Activated T-helper 1 cell treated with Interleukin-2 at 50 U/mL for 16 hours (primary cell): ENCODE results near the gene AIDA.
A peak's percentile ranks its signal among the peaks of the same experiment; 100 is the strongest.
"Not testable (repeated sequence)": the region's sequence is repeated elsewhere in the genome, so short reads cannot be mapped to it uniquely, and the experiment has no call there.

ENCODE experiments used
- DNase-seq: peaks from one replicate; pipeline ENCODE4 v3.0.0-alpha.2; 2020; ENCODE audit warnings: low read depth

Gene AIDA, protein sequence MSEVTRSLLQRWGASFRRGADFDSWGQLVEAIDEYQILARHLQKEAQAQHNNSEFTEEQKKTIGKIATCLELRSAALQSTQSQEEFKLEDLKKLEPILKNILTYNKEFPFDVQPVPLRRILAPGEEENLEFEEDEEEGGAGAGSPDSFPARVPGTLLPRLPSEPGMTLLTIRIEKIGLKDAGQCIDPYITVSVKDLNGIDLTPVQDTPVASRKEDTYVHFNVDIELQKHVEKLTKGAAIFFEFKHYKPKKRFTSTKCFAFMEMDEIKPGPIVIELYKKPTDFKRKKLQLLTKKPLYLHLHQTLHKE

DNA sequence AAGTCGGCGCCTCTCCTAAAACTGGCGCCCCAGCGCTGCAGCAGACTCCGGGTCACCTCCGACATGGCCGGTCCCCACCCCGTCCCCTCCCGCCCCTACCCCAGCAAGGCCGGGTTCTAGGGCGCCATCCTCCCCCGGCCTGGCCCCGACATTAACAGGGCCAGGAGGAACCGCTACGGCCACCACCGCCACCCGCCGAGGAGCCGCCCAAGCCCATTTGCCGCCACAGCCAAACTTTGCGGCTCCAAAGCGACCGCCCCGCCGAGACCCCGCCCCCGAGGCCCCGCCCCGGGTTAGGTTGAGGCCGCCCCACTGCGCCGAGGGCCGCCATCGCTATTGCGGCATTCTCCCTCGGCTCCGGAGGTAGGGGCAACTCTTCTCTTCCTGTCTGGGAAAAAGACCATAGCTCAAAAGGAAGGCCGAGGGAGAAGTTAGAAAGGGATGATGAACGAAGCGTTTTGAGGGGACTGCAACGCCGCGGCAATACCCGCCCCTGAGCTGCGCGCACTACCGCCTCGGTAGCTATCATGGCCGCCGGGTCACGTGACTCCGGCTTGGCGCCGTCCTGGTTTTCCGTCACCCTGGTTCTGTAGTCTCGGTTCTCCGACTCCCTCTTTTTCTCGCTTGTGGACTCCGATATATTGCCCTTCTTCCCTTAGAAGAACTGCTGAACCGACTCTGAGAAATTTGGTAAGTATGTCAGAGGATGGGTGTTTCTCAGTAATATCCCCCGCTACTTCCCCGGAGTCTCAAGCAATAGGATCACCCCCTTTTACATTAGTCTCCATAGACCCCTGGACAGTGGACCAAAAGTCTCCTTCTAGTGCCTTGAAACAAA lies at the start of gene AIDA, which contains the start of gene BROX:
Gene AIDA (minus strand): TSS at position 239 of the 838 bp plus-strand sequence. CDS start 174 bp downstream, at position 65.
Gene BROX (plus strand): TSS at position 312 of the 838 bp plus-strand sequence. CDS start 3,136 bp downstream, outside the sequence.
- DNase-seq = peak; percentile 91

DNA sequence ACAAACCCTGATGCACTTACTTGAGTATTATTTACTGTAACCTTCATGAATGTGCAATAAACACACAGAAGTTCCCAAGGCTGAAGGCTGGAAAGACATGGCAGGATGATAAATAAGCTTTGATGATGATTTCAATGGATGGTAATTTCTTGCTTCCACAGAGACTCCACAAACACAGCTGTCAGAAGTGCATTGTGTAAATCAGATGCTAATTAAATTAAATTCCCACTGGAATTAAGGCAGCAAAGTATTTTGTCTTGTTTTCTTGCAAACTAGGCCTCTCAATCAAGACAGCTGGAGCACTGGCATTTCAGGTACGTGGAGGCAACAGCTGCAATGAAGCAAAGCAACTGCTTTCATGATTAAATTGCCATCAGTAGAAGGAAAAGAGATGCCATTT lies 48.8 kb upstream of the AIDA start:
- DNase-seq = no peak

DNA sequence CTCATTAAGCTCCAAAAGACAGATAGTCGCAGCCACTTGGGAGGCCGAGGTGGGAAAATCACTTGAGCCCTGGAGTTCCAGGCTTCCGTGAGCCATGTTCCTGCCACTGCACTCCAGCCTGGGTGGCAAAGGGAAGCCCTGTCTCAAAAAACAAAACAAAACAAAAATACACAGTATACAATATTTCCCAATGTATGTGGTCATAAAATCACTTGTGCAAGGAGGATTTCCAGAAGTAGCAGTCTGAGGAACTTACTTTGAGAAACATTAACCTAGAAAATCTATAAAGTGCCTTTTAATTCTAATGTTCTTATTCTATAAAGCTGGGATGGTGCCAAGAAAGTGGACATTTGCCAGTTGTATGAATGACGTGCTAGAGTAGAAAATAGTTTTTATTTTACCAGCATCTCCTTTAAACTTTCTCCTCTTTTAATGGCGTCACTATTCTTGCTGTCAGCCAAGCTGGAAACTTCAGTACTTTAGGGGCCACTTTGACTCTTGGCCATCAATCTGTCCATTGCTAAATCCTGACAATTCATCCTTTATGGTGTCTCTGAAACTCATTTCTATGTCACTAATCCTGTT lies 47.3 kb upstream of the AIDA start:
- no peak for DNase-seq

DNA sequence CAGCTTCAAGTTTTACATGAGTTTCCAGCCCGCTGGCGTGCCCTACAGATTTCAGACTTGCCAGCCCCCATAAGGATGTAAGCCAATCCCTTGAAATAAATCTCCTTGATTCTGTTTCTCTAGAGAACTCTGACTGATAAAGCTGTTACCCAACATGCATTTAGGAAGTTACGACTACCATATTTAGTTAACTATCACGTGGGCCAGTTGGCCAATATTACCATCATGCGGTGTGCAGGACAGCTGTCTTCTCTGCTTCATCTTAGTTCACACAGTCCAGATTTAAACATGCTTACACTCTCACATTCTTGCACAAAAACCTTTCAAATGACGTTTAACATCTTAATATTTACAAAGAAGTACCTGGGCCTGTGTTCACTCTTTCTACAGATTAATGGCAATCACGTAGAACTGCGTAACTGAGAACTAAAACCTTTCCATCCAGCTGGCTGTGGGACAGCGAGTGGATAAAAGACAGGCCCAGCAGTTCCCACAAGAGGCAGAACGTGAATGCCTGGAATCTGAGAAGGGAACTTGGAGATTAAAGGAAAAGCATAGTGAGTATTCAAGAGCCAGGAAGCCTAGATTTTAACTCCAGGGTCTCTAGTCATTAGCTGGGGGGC lies 45.5 kb upstream of the AIDA start:
- DNase-seq = no peak

DNA sequence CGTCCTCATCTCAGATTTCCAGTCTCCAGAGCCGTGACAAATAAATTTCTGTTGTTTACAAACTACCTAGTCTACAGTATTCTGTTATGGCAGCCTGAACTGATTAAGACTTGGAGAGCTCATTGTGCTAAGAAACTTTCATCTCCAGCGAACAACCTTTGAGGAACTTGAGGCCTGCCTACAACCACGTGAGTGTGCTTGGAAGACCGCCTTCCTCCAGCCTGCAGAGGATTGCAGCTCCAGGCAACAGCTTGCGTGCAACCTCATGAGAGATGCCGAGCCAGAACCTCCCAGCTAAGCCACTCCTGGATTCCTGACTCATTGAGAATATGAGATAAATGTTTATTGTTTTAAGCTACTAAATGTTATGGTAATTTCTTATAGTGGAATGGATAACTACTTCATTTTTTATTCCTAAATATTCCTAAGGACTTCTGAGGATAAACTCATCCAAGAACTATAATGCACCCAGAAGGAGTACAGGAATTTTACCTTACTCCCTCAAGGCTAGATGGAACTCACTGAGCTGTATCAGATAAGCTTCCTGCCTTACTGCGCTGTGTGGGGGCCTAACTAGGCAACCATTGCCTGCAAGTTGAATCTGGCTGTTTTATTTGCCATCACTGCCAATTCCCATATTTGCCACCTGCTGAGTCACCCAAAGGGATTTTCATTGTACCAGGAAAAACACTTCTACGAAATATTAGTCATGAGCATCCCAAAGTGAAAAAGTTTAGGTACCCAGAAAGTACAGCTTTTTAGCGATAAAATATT lies 42.3 kb upstream of the AIDA start:
- no peak for DNase-seq

DNA sequence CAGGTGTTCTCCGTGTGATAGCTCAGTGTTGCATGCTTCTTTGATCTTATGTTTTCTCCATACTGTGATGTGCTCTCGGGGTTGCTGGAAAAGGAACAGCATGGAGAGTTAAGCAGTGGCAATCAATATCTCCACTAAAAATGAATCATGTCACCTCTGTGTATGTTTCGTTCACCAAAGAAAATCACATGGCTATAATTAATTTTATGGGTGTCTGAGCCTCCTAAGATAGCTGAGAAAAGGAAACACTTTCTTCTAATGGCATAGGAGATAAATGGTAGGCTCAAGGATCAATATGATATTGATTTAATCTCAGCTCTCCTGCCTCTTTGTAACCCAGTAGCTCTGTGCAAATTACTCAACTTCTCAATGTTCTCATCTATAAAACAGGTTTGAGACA lies 39.0 kb upstream of the AIDA start:
- no peak for DNase-seq

DNA sequence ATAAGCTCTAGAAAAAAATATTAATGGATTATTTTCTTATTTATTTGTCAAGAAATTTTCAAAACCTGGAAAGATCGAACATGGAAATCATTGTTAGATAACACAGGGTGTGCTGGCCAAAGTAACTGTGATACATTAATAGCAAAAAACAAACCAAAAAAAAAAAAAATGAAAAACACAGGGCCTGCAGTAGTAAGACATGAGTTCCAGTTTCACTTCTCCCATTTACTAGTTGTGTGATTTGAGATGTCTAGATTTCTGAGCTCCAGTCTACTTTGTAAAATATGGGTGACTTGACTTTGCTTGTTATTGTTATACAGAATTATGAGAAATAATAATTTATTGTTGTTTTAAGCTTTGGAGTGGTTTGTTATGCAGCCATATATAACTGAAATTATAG lies 38.4 kb upstream of the AIDA start:
- DNase-seq = no peak

DNA sequence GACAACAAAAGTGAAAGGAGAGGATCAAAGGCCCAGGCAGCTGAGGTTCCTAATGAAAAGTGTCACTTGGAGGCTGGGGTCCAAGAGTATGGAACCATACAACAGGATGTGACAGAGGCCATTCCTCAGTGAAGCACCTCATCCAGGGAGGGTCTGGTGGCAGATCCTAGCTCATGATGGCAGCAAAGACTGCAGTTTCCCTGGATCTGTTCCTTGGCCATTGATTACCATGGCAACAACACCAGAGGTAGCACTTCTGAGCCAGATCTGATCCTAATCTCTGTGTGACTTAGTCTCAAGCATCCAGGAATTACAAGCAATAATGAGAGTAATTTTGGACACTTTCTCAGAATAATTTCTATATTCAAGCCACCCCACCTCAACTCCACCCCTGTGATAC lies 37.6 kb upstream of the AIDA start:
- no peak for DNase-seq

DNA sequence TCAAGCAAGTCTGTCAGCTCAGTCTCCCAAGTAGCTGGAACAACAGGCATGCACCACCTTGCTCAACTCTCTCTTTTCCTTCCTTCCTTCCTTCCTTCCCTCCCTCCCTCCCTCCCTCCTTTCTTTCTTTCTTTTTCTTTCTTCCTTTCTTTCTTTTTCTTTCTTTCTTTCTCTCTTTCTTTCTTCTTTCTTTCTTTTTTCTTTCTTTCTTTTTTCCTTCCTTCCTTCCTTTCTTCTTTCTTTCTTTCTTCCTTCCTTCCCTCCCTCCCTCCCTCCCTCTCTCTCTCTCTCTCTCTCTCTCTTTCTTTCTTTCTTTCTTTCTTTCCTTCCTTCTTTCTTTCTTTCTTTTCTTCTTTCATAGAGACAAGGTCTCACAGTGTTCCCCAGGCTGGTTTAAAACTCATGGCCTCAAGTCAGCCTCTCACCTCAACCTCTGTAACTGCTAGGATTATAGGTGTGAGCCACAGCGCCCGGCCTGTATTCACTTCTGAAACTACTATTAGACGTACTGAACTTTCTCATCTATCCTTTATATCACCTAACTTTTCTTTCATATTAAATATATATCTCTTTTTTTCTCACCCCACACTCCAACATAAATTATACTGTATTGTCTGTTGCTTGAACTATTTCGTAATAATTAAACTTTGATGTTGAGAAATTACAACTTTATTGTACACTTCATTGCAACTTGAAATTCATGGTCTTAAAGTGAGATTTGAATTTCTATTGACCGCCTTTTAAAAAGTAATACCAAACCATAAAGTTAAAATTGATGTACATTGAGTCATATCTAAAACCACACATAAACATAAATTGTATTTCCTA lies 29.6 kb upstream of the AIDA start:
- DNase-seq = not testable (repeated sequence)

DNA sequence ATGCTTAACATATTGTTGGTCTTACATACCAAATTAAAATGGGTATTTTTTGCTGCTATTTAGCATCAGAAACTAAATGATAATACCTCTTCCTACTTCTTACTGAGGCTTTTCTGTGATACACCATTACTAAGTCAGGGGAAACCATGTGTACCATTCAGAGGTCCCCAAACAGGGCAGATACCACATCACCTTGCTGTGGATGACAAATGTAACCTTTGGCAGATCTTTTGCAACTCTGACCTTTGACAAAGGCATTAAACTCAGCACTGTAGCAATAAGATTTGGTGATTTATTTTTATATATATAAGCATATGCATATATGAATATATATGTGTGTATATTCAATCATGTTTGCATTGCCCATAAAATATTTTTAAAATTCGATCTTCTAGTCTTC lies 27.6 kb upstream of the AIDA start:
- no peak for DNase-seq

DNA sequence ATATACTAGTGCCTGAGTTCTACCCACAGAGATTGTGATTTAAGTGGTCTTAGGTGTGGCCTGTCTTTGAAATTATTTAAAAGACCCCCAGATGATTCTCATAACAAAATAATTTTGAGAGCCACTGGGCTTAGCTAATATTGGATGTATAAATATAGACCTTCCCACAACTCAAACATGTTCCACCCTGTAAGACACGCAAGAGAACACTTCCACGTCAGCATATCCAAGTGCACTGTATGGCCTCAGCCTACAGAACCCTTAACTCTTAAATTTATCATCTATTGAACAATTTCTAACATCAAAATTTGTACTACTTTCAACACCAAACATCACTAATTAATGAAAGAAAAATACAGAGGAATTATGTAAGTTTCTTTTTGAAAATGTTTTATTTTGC lies 27.2 kb upstream of the AIDA start:
- no peak for DNase-seq

DNA sequence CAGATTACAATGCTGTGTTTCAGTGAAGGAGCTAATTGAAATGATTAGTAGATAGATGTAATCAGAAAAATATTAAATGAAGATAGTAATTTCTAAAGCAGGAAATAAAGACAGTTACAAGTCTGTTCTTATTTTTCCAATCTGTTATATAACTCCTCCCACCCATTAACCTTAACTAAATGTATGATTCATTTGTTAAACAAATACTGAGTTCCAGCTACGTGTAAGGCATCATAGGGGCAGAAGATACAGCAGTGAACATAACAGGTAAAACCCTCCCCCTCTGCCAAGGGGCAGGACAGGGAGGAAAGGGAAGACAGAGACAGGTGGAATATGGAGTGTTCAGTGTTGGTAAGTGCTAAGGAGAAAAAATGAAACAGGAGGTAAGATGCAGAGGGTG lies 24.7 kb upstream of the AIDA start, which contains the start of gene FAM177B:
Gene FAM177B (plus strand): TSS at position 231 of the 400 bp plus-strand sequence. CDS start 9,344 bp downstream, outside the sequence.
- DNase-seq = no peak

DNA sequence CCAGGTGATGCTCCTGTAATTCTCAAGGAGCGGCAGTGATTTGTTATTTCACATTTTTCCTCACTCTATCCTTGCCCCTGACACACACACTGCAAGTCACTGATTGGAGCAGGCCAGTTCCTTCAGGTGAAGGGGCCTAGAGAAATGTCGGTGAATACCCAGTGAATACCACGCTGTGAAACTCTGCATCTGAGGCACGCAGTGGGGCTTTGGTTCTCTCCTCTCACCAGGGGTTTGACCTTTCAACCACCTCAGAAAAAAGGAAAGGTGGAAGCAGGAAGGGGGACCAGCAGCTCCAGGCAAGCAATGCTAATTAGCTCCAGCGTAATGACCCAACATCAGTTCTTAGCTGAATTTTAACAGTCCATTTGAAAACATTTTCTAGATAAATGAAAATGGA lies 24.2 kb upstream of the AIDA start:
- no peak for DNase-seq

DNA sequence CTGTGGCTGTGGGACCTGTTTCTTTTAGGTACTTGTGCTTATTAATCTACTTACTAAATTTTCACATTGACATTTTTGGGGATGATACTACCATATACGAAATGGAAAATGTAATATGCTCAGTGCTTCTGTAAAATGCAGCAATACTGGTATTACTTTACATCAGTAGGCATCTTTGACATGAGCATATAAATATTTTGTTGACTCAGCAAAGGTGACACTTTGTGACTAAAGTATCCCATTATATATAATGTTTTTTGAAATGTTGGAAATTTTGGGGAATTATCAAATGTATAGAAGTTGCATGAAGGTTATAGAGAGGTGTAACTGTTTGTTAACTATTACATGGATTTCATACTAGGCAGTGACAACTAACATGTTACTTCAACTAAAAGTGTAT lies 22.4 kb upstream of the AIDA start:
- DNase-seq = no peak

DNA sequence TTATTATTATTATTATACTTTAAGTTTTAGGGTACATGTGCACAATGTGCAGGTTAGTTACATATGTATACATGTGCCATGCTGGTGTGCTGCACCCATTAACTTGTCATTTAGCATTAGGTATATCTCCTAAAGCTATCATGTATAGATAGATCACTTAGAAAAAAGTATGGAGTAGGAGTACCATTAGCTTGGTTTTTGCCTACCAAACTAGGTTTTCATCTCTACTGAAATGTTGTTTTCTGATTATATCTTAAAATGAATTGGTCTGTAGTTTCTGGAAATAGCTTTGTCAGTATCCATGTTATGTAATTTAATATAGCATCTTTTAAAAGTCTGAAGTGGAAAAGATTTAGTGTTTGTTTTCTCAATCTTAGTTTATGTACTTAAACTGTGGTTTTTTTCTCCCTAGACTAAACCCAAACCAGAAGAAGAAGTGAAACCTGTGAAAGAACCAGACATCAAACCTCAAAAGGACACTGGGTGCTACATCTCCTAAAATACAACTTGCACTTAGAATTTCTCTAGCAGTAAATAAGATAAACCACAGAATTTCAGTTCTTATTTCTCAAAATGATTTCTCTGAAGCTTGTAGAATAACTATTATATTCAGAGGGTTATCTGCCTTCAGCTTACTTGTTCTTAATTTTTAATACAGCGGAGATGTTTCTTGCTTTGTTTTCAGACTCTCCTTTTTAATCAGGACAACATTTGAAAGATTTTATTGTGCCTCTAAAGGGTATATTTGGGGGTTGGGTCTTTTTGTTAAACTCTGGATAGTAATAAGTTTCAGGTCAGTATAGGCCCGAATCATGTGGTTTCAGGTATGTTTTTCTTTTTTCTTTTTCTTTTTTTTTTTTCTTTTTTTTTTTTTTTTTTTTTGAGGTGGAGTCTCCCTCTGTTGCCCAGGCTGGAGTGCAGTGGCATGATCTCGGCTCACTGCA lies 20.2 kb upstream of the AIDA start:
- no peak for DNase-seq

DNA sequence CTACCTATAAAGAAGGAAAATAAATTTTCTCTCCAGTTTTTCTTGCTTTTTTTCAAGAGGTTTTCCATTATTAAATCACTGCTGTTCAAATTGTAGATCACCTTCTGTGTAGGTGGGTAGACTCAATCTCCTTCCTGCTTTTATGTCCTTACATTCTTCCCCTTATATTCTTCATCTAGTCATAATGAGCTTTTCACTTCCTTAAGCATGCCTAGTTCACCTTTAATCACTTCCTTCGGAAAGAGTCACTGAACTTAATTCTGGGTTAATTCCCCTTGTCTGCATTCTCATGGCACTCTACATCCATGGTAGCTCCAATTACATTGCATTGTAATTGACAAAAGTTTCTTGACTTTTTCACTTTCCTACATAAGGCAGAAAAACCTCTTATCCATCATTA lies 18.6 kb upstream of the AIDA start:
- no peak for DNase-seq

DNA sequence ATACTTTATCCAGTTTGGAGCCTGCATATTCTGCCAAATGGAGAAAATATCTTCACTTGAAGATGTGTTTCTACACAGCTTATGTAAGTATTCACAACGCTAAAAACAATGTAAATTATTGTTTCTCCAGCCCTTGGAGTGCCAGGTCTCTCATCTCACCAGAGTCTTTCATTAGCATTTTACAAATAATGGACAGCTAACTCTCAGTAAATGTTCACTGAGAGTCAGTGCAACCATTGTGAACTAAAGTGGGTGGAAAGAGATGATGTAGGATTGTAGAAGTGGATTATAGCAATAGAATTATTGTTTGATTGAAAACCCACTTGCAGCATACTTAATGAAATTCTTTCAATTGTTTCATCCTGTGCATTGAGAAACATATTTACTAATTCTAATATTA lies 16.5 kb upstream of the AIDA start:
- no peak for DNase-seq

DNA sequence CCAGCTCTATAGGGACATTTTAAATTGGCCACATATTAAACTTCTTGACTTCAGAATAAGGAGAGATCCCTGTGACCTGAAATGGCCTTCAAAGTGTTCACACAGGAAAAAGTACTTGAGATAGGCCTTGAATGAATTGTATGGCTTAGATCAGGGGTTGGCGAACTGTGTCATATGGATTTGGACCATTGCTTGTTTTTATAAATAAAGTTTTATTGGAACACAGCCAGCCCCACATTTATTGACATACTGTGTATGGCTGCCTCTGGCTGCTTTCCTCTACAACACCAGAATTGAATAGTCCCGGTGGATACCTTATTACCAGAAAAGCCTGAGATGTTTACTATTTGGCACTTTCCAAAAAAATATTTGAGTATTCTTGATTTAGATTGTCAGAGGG lies 4.1 kb upstream of the AIDA start:
- no peak for DNase-seq
